HepG2 (cell line): ENCODE measurements around the gene TGFBI. TPM values are rescaled to one million over a fixed set of nuclear protein-coding genes. Genes with fewer than 3 reads are reported as not detected.

ENCODE experiments used
- CTCF ChIP-seq: sonication (generic); formaldehyde crosslinking; IDR thresholded peaks from 2 replicates; pipeline ENCODE4 v1.5.0; 2020; ENCODE audit warnings: mild to moderate bottlenecking, missing genetic modification reagents, moderate library complexity
- EEA1 ChIP-seq: sonication (generic); formaldehyde crosslinking; IDR thresholded peaks from 2 replicates; pipeline ENCODE4 v1.5.1; 2020; ENCODE audit warnings: mild to moderate bottlenecking, missing genetic modification reagents, borderline replicate concordance
- KDM3A ChIP-seq: IDR thresholded peaks from 2 replicates; pipeline ENCODE4 v1.6.1; 2018; ENCODE audit warnings: low read depth, missing compliant biosample characterization
- NFIB ChIP-seq: sonication (generic); formaldehyde crosslinking; IDR thresholded peaks from 2 replicates; pipeline ENCODE4 v1.9.0; 2021; ENCODE audit warnings: missing genetic modification reagents, mild to moderate bottlenecking, borderline replicate concordance
- SMYD3 ChIP-seq: sonication (generic); formaldehyde crosslinking; IDR thresholded peaks from 2 replicates; pipeline ENCODE4 v1.8.1; 2023; ENCODE audit warnings: mild to moderate bottlenecking, missing genetic modification reagents
- THAP9 ChIP-seq: sonication (generic); formaldehyde crosslinking; IDR thresholded peaks from 2 replicates; pipeline ENCODE4; 2020; ENCODE audit warnings: missing genetic modification reagents, mild to moderate bottlenecking, borderline replicate concordance
- ZGPAT ChIP-seq: IDR thresholded peaks from 2 replicates; pipeline ENCODE4 v1.6.1; 2016; ENCODE audit warnings: mild to moderate bottlenecking
- ZNF280D ChIP-seq: sonication (generic); formaldehyde crosslinking; IDR thresholded peaks from 2 replicates; pipeline ENCODE4 v1.5.1; 2020; ENCODE audit warnings: mild to moderate bottlenecking, missing genetic modification reagents
- ZNF788 ChIP-seq: sonication (generic); formaldehyde crosslinking; IDR thresholded peaks from 2 replicates; pipeline ENCODE4 v1.5.0; 2020; ENCODE audit warnings: mild to moderate bottlenecking, missing genetic modification reagents, borderline replicate concordance
- ZNF839 ChIP-seq: sonication (generic); formaldehyde crosslinking; IDR thresholded peaks from 2 replicates; pipeline ENCODE4 v1.4.0; 2020; ENCODE audit warnings: missing genetic modification reagents, mild to moderate bottlenecking, borderline replicate concordance
- ZSCAN29 ChIP-seq: sonication (generic); formaldehyde crosslinking; conservative IDR thresholded peaks from 2 replicates; pipeline ENCODE4 v1.4.0; 2020; ENCODE audit warnings: mild to moderate bottlenecking, missing genetic modification reagents
- polyA plus RNA-seq, 8 experiments: library from polyadenylated mRNA; depleted of rRNA in 3 of 8; stranded (reverse) in 7 of 8; unstranded in 1 of 8; fragments of >200 nt; fragmentation: Illumina TruSeq in 4 of 8; extraction: Trizol in 4 of 8; gene quantifications; 2 replicates each; pipeline versions ENCODE4 v1.2.1 to v1.2.3, GENCODE V29; 2011 to 2016; ENCODE audit warnings: low read depth in 4 of 8, missing spikeins in 1 of 8, mixed read lengths in 1 of 8; ENCODE audit not compliant: insufficient read depth in 1 of 8
- total RNA-seq, 5 experiments: library from RNA; depleted of rRNA; stranded (reverse); fragments of >200 nt; fragmentation: Illumina TruSeq; extraction: Trizol; gene quantifications; 2 replicates each; pipeline ENCODE4 v1.2.3, GENCODE V29; 2016; ENCODE audit warnings: low read depth in 1 of 5
- TF ChIP-seq, protein P1 (sequence below): sonication (generic); formaldehyde crosslinking; IDR thresholded peaks from 2 replicates; pipeline ENCODE4 v1.8.1; 2023; ENCODE audit warnings: mild to moderate bottlenecking, missing genetic modification reagents
- TF ChIP-seq, protein P2 (sequence below): sonication (generic); formaldehyde crosslinking; IDR thresholded peaks from 2 replicates; pipeline ENCODE4 v1.4.0; 2020; ENCODE audit warnings: missing genetic modification reagents, mild to moderate bottlenecking, borderline replicate concordance

The TGFBI gene
- total and polyA plus RNA-seq, 2 of the 13 experiments (the other 11 are each of a cell fraction or from before 2014, with no cell fraction given), result 275 to 457 TPM

- TF ChIP-seq CTCF (CRISPR knock-in tag) (peak; percentile 51), ZNF788 (no peak; the same call in 1 of the 2 replicates), SMYD3 (CRISPR knock-in tag) (no peak), ZSCAN29 (CRISPR knock-in tag) (peak; percentile 88), EEA1 (CRISPR knock-in tag) (no peak; the same call in 1 of the 2 replicates), THAP9 (CRISPR knock-in tag) (no peak; the same call in 1 of the 2 replicates), NFIB (CRISPR knock-in tag) (no peak), ZNF280D (CRISPR knock-in tag) (0 out of 2 replicates have a peak, but pooled peaks have one; percentile 68), ZGPAT (CRISPR knock-in tag) (peak; percentile 98), KDM3A (peak; percentile 88; the same call in 1 of the 2 replicates), ZNF839 (CRISPR knock-in tag) (no peak)
- TF ChIP-seq, protein P1, sequence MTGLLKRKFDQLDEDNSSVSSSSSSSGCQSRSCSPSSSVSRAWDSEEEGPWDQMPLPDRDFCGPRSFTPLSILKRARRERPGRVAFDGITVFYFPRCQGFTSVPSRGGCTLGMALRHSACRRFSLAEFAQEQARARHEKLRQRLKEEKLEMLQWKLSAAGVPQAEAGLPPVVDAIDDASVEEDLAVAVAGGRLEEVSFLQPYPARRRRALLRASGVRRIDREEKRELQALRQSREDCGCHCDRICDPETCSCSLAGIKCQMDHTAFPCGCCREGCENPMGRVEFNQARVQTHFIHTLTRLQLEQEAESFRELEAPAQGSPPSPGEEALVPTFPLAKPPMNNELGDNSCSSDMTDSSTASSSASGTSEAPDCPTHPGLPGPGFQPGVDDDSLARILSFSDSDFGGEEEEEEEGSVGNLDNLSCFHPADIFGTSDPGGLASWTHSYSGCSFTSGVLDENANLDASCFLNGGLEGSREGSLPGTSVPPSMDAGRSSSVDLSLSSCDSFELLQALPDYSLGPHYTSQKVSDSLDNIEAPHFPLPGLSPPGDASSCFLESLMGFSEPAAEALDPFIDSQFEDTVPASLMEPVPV, result no peak
- TF ChIP-seq, protein P2, sequence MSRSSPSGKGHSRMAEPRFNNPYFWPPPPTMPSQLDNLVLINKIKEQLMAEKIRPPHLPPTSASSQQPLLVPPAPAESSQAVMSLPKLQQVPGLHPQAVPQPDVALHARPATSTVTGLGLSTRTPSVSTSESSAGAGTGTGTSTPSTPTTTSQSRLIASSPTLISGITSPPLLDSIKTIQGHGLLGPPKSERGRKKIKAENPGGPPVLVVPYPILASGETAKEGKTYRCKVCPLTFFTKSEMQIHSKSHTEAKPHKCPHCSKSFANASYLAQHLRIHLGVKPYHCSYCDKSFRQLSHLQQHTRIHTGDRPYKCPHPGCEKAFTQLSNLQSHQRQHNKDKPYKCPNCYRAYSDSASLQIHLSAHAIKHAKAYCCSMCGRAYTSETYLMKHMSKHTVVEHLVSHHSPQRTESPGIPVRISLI (CRISPR knock-in tag), result no peak
Observed at GRCh38 chr5:136058039-136058971, 29.5 kb downstream of the TGFBI start (continued).
